HepG2 (cell line): ENCODE measurements around the gene EVI5. TPM values are rescaled to one million over a fixed set of nuclear protein-coding genes. Genes with fewer than 3 reads are reported as not detected.

Source experiments
- ADNP ChIP-seq: sonication (generic); formaldehyde crosslinking; IDR thresholded peaks from 2 replicates; pipeline ENCODE4 v1.4.0; 2020; ENCODE audit warnings: missing genetic modification reagents
- ATF6 ChIP-seq: sonication (generic); formaldehyde crosslinking; conservative IDR thresholded peaks from 2 replicates; pipeline ENCODE4 v1.4.0; 2020; ENCODE audit warnings: missing genetic modification reagents
- ATRX ChIP-seq: sonication (generic); formaldehyde crosslinking; IDR thresholded peaks from 2 replicates; pipeline ENCODE4 v1.4.0; 2020; ENCODE audit warnings: missing genetic modification reagents, borderline replicate concordance
- CBX2 ChIP-seq, 2 experiments: fragments of 200-600 bp in 1 of 2; sonication (generic); formaldehyde crosslinking in 1 of 2; IDR thresholded peaks; 2 replicates each; pipeline versions ENCODE4 v1.7.0 to v1.8.1; 2018 to 2022; ENCODE audit warnings: low read depth in 2 of 2, low read length in 1 of 2, mild to moderate bottlenecking in 1 of 2, missing genetic modification reagents in 1 of 2
- CCAR2 ChIP-seq: fragments of 200-400 bp; formaldehyde crosslinking; optimal IDR thresholded peaks from 2 replicates; pipeline ENCODE3; 2018; ENCODE audit warnings: low read depth, mild to moderate bottlenecking, low read length, moderate library complexity
- FOXA1 ChIP-seq, 2 experiments: fragments of 450-650 bp in 1 of 2; sonication (generic) in 1 of 2; formaldehyde crosslinking in 1 of 2; IDR thresholded peaks; 2 replicates each; pipeline versions ENCODE4 v1.4.0 to v1.6.1; 2016 to 2020; ENCODE audit warnings: missing genetic modification reagents in 1 of 2
- FOXK2 ChIP-seq: fragments of 450-650 bp; IDR thresholded peaks from 2 replicates; pipeline ENCODE4 v1.6.1; 2016
- GLI4 ChIP-seq: sonication (generic); formaldehyde crosslinking; IDR thresholded peaks from 2 replicates; pipeline ENCODE4 v1.5.1; 2020; ENCODE audit warnings: missing genetic modification reagents, mild to moderate bottlenecking, moderate library complexity, borderline replicate concordance
- HBP1 ChIP-seq: IDR thresholded peaks from 2 replicates; pipeline ENCODE4 v1.6.1; 2016; ENCODE audit warnings: low read depth, control low read depth
- KLF15 ChIP-seq: sonication (generic); formaldehyde crosslinking; IDR thresholded peaks from 2 replicates; pipeline ENCODE4 v1.8.1; 2023; ENCODE audit warnings: borderline replicate concordance, mild to moderate bottlenecking, inconsistent platforms, missing genetic modification reagents, mixed read lengths
- NPAS2 ChIP-seq: sonication (generic); formaldehyde crosslinking; IDR thresholded peaks from 2 replicates; pipeline ENCODE4 v1.8.0; 2022; ENCODE audit warnings: mild to moderate bottlenecking, missing genetic modification reagents, borderline replicate concordance
- RARA ChIP-seq: IDR thresholded peaks from 2 replicates; pipeline ENCODE4 v1.6.1; 2016; ENCODE audit warnings: missing genetic modification reagents, missing compliant biosample characterization
- REXO4 ChIP-seq: sonication (generic); formaldehyde crosslinking; IDR thresholded peaks from 2 replicates; pipeline ENCODE4 v1.8.0; 2022; ENCODE audit warnings: missing genetic modification reagents, mild to moderate bottlenecking, borderline replicate concordance
- SAFB2 ChIP-seq: sonication (generic); formaldehyde crosslinking; IDR thresholded peaks from 2 replicates; pipeline ENCODE4 v1.5.1; 2020; ENCODE audit warnings: missing genetic modification reagents, low read depth, mild to moderate bottlenecking, borderline replicate concordance
- SETDB1 ChIP-seq: sonication (generic); formaldehyde crosslinking; IDR thresholded peaks from 2 replicates; pipeline ENCODE4 v1.5.1; 2020; ENCODE audit warnings: missing genetic modification reagents, mild to moderate bottlenecking, borderline replicate concordance
- UBTF ChIP-seq: sonication (generic); formaldehyde crosslinking; IDR thresholded peaks from 2 replicates; pipeline ENCODE4 v1.4.0; 2020; ENCODE audit warnings: mild to moderate bottlenecking, missing genetic modification reagents
- ZFP37 ChIP-seq: sonication (generic); formaldehyde crosslinking; IDR thresholded peaks from 2 replicates; pipeline ENCODE4 v1.4.0; 2020; ENCODE audit warnings: missing genetic modification reagents, borderline replicate concordance
- ZNF143 ChIP-seq: sonication (generic); formaldehyde crosslinking; IDR thresholded peaks from 2 replicates; pipeline ENCODE4 v1.4.0; 2020; ENCODE audit warnings: missing genetic modification reagents
- ZNF556 ChIP-seq: sonication (generic); formaldehyde crosslinking; IDR thresholded peaks from 2 replicates; pipeline ENCODE4 v1.4.0; 2020; ENCODE audit warnings: mild to moderate bottlenecking, missing genetic modification reagents, borderline replicate concordance
- ZNF577 ChIP-seq: sonication (generic); formaldehyde crosslinking; IDR thresholded peaks from 2 replicates; pipeline ENCODE4 v1.4.0; 2020; ENCODE audit warnings: mild to moderate bottlenecking, low read depth, missing genetic modification reagents, borderline replicate concordance
- ZNF614 ChIP-seq: IDR thresholded peaks from 2 replicates; pipeline ENCODE4 v1.6.1; 2018; ENCODE audit warnings: missing biosample characterization, missing genetic modification reagents, inconsistent platforms, borderline replicate concordance
- ZNF615 ChIP-seq: sonication (generic); formaldehyde crosslinking; IDR thresholded peaks from 2 replicates; pipeline ENCODE4 v1.5.0; 2020; ENCODE audit warnings: mild to moderate bottlenecking, missing genetic modification reagents, borderline replicate concordance
- ZZZ3 ChIP-seq: sonication (generic); formaldehyde crosslinking; IDR thresholded peaks from 2 replicates; pipeline ENCODE4 v1.4.0; 2020; ENCODE audit warnings: missing genetic modification reagents, mild to moderate bottlenecking, borderline replicate concordance
- polyA plus RNA-seq, 8 experiments: library from polyadenylated mRNA; depleted of rRNA in 3 of 8; stranded (reverse) in 7 of 8; unstranded in 1 of 8; fragments of >200 nt; fragmentation: Illumina TruSeq in 4 of 8; extraction: Trizol in 4 of 8; gene quantifications; 2 replicates each; pipeline versions ENCODE4 v1.2.1 to v1.2.3, GENCODE V29; 2011 to 2016; ENCODE audit warnings: low read depth in 4 of 8, missing spikeins in 1 of 8, mixed read lengths in 1 of 8; ENCODE audit not compliant: insufficient read depth in 1 of 8
- total RNA-seq, 5 experiments: library from RNA; depleted of rRNA; stranded (reverse); fragments of >200 nt; fragmentation: Illumina TruSeq; extraction: Trizol; gene quantifications; 2 replicates each; pipeline ENCODE4 v1.2.3, GENCODE V29; 2016; ENCODE audit warnings: low read depth in 1 of 5

Gene EVI5
- total and polyA plus RNA-seq, 2 of the 13 experiments (the other 11 are each of a cell fraction or from before 2014, with no cell fraction given) = 4.0 to 12.6 TPM

- TF ChIP-seq CCAR2 (peak; percentile 49), SETDB1 (CRISPR knock-in tag) (no peak), ZNF615 (CRISPR knock-in tag) (peak; percentile 92; the same call in 1 of the 2 replicates), ATRX (CRISPR knock-in tag) (no peak), GLI4 (CRISPR knock-in tag) (peak; percentile 81; the same call in 1 of the 2 replicates), HBP1 (CRISPR knock-in tag) (peak; percentile 82), ZFP37 (peak; percentile 91), REXO4 (0 out of 2 replicates have a peak, but pooled peaks have one; percentile 67), ZNF614 (0 out of 2 replicates have a peak, but pooled peaks have one; percentile 88), NPAS2 (CRISPR knock-in tag) (0 out of 2 replicates have a peak, but pooled peaks have one; percentile 77), KLF15 (CRISPR knock-in tag) (no peak; the same call in 1 of the 2 replicates), ZNF556 (CRISPR knock-in tag) (peak; percentile 89; the same call in 1 of the 2 replicates), FOXK2 (no peak), CBX2 (IDR thresholded peaks at IDR 0.05; ENCODE audit: low read depth, low read length) (no peak), CBX2 (CRISPR knock-in tag; IDR thresholded peaks at IDR 0.05; ENCODE audit: low read depth) (peak; percentile 55; the same call in 1 of the 2 replicates), ZNF577 (no peak), ZNF143 (peak; percentile 66), ADNP (no peak), ATF6 (CRISPR knock-in tag) (no peak), RARA (CRISPR knock-in tag) (peak; percentile 18; the same call in 1 of the 2 replicates), FOXA1 (IDR thresholded peaks at IDR 0.05) (no peak), FOXA1 (CRISPR knock-in tag; IDR thresholded peaks at IDR 0.05) (no peak; the same call in 1 of the 2 replicates), ZZZ3 (peak; percentile 100), UBTF (peak; percentile 86), SAFB2 (CRISPR knock-in tag) (no peak; the same call in 1 of the 2 replicates)
These were observed 47.0 kb upstream of the EVI5 start, which contains the start of gene RPL5 (continued) for GRCh38 chr1:92831762-92832536.
